SK-N-SH treated with all-trans-retinoic acid at 6 μM for 48 hours (cell line): Measurements from ENCODE around the gene PTRHD1.

ENCODE experiments used
- ATAC-seq: fragments of 200-7000 bp; cut with Tn5 transposase; 3 replicates; pipeline ENCODE4 v1.9.1; 2020; ENCODE audit warnings: mild to moderate bottlenecking, moderate library complexity
- ARNTL ChIP-seq: fragments of 450-650 bp; formaldehyde crosslinking; IDR thresholded peaks from 2 replicates; pipeline ENCODE4 v1.5.0; 2020; ENCODE audit warnings: low read depth, mild to moderate bottlenecking, moderate library complexity, borderline replicate concordance
- BACH2 ChIP-seq: fragments of 250-450 bp; sonication (Bioruptor Pico); IDR thresholded peaks from 2 replicates; pipeline ENCODE4 v1.9.0; 2021; ENCODE audit warnings: mild to moderate bottlenecking, borderline replicate concordance
- CREB5 ChIP-seq: fragments of 250-450 bp; sonication (Bioruptor Pico); IDR thresholded peaks from 2 replicates; pipeline ENCODE4 v1.5.1; 2020; ENCODE audit warnings: low read depth, mild to moderate bottlenecking, moderate library complexity
- CSDC2 ChIP-seq: fragments of 250-450 bp; sonication (Bioruptor Pico); IDR thresholded peaks from 2 replicates; pipeline ENCODE4 v1.5.0; 2020; ENCODE audit warnings: mild to moderate bottlenecking, moderate library complexity
- CSRNP3 ChIP-seq: fragments of 250-450 bp; sonication (Bioruptor Pico); IDR thresholded peaks from 2 replicates; pipeline ENCODE4 v1.5.1; 2021; ENCODE audit warnings: mild to moderate bottlenecking, moderate library complexity
- ESRRG ChIP-seq: fragments of 250-450 bp; sonication (Bioruptor Pico); IDR thresholded peaks from 2 replicates; pipeline ENCODE4 v1.6.1; 2021; ENCODE audit warnings: mild to moderate bottlenecking
- GLIS3 ChIP-seq: fragments of 250-450 bp; sonication (Bioruptor Pico); IDR thresholded peaks from 2 replicates; pipeline ENCODE4 v1.5.0; 2020; ENCODE audit warnings: mild to moderate bottlenecking, moderate library complexity
- ISL1 ChIP-seq: fragments of 250-450 bp; sonication (Bioruptor Pico); IDR thresholded peaks from 2 replicates; pipeline ENCODE4 v2.1.2; 2022; ENCODE audit warnings: mild to moderate bottlenecking, moderate library complexity
- OSR1 ChIP-seq: fragments of 250-450 bp; sonication (Bioruptor Pico); IDR thresholded peaks from 2 replicates; pipeline ENCODE4 v1.8.0; 2022; ENCODE audit warnings: moderate library complexity, mild to moderate bottlenecking, inconsistent platforms
- PATZ1 ChIP-seq: fragments of 250-450 bp; sonication (Bioruptor Pico); IDR thresholded peaks from 2 replicates; pipeline ENCODE4 v1.8.0; 2020; ENCODE audit warnings: mild to moderate bottlenecking, moderate library complexity, borderline replicate concordance
- PPARA ChIP-seq: fragments of 250-450 bp; sonication (Bioruptor Pico); IDR thresholded peaks from 2 replicates; pipeline ENCODE4 v1.5.0; 2020; ENCODE audit warnings: mild to moderate bottlenecking, borderline replicate concordance
- RARB ChIP-seq: fragments of 250-450 bp; sonication (Bioruptor Pico); IDR thresholded peaks from 2 replicates; pipeline ENCODE4 v1.8.0; 2021; ENCODE audit warnings: mild to moderate bottlenecking, moderate library complexity
- SNAI2 ChIP-seq: fragments of 250-450 bp; sonication (Bioruptor Pico); IDR thresholded peaks from 2 replicates; pipeline ENCODE4 v1.5.0; 2020; ENCODE audit warnings: mild to moderate bottlenecking, moderate library complexity
- TCF4 ChIP-seq: fragments of 250-450 bp; sonication (Bioruptor Pico); IDR thresholded peaks from 2 replicates; pipeline ENCODE4 v1.8.0; 2021; ENCODE audit warnings: mild to moderate bottlenecking, moderate library complexity, borderline replicate concordance
- TOX ChIP-seq: fragments of 250-450 bp; sonication (Bioruptor Pico); IDR thresholded peaks from 2 replicates; pipeline ENCODE4 v1.8.0; 2021; ENCODE audit warnings: mild to moderate bottlenecking, moderate library complexity, borderline replicate concordance
- TSHZ2 ChIP-seq: fragments of 250-450 bp; sonication (Bioruptor Pico); IDR thresholded peaks from 2 replicates; pipeline ENCODE4 v1.5.0; 2020; ENCODE audit warnings: mild to moderate bottlenecking, moderate library complexity
- ZC3H10 ChIP-seq: fragments of 250-450 bp; sonication (Bioruptor Pico); IDR thresholded peaks from 2 replicates; pipeline ENCODE4 v1.5.1; 2021; ENCODE audit warnings: mild to moderate bottlenecking, moderate library complexity
- ZFP3 ChIP-seq: fragments of 250-450 bp; sonication (Bioruptor Pico); IDR thresholded peaks from 2 replicates; pipeline ENCODE4 v1.5.0; 2020; ENCODE audit warnings: mild to moderate bottlenecking, moderate library complexity
- ZNF565 ChIP-seq: fragments of 450-650 bp; formaldehyde crosslinking; conservative IDR thresholded peaks from 2 replicates; pipeline ENCODE4 v1.5.0; 2020; ENCODE audit warnings: low read depth, mild to moderate bottlenecking, moderate library complexity
- TF ChIP-seq, protein P1 (sequence below): fragments of 250-450 bp; sonication (Bioruptor Pico); IDR thresholded peaks from 2 replicates; pipeline ENCODE4 v1.8.0; 2021; ENCODE audit warnings: low read depth, mild to moderate bottlenecking, moderate library complexity, borderline replicate concordance

The PTRHD1 gene

GRCh38 chr2:24840164-24840869 lies 47.1 kb upstream of the PTRHD1 start (continued):
- TF ChIP-seq, protein P1, sequence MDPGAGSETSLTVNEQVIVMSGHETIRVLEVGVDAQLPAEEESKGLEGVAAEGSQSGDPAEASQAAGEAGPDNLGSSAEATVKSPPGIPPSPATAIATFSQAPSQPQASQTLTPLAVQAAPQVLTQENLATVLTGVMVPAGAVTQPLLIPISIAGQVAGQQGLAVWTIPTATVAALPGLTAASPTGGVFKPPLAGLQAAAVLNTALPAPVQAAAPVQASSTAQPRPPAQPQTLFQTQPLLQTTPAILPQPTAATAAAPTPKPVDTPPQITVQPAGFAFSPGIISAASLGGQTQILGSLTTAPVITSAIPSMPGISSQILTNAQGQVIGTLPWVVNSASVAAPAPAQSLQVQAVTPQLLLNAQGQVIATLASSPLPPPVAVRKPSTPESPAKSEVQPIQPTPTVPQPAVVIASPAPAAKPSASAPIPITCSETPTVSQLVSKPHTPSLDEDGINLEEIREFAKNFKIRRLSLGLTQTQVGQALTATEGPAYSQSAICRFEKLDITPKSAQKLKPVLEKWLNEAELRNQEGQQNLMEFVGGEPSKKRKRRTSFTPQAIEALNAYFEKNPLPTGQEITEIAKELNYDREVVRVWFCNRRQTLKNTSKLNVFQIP (CRISPR knock-in tag): no peak
- TF ChIP-seq SNAI2 (CRISPR knock-in tag): no peak
- no peak for TF ChIP-seq ZC3H10 (CRISPR knock-in tag)

DNA sequence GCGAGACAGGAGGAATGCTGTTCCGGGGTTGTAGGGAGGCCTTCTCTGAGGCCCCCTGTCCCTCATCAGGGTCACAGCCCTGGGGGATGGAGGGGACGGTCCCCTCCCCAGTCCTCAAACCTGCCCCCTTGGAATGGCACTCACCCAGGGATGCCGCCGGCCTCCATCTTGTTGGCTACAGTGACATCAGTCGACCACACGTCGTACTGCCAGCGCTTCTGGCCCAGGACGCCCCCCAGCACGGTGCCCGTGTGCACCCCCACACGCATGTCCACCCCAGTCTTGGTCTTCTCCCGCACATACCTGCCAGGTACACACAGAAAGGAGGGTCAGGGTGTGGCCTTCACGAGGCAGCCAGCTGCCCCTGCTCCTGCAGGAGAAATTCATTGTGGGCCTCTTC lies 46.5 kb upstream of the PTRHD1 start:
- ATAC-seq: no peak
- TF ChIP-seq CSDC2 (CRISPR knock-in tag) (no peak), PATZ1 (CRISPR knock-in tag) (no peak), TSHZ2 (CRISPR knock-in tag) (no peak)
- TF ChIP-seq, all 23 proteins: peak for 0

GRCh38 chr2:24838541-24838940 lies 45.4 kb upstream of the PTRHD1 start:
- TF ChIP-seq PATZ1 (CRISPR knock-in tag) (no peak), PPARA (CRISPR knock-in tag) (no peak), TOX (no peak), CSRNP3 (CRISPR knock-in tag) (no peak), ESRRG (CRISPR knock-in tag) (no peak), RARB (CRISPR knock-in tag) (no peak), ZNF565 (CRISPR knock-in tag) (no peak), CREB5 (CRISPR knock-in tag) (no peak), TCF4 (CRISPR knock-in tag) (no peak), OSR1 (CRISPR knock-in tag) (no peak), TSHZ2 (CRISPR knock-in tag) (no peak), ZFP3 (no peak), BACH2 (CRISPR knock-in tag) (no peak), ISL1 (no peak), ARNTL (CRISPR knock-in tag) (no peak), GLIS3 (CRISPR knock-in tag) (no peak)
- TF ChIP-seq, protein P1 (CRISPR knock-in tag): no peak
- TF ChIP-seq, all 23 proteins: peak for 0

More at GRCh38 chr2:24838541-24838940, 45.4 kb upstream of the PTRHD1 start:
- no peak for ATAC-seq
